WTC11 (cell line): ENCODE measurements around the gene GPC5. TPM values are rescaled to one million over a fixed set of nuclear protein-coding genes. Genes with fewer than 3 reads are reported as not detected.

Source experiments
- ATAC-seq: fragments of 200-7000 bp; cut with Tn5 transposase; 2 replicates; pipeline ENCODE4 v1.10.0; 2021; ENCODE audit warnings: mild to moderate bottlenecking, moderate library complexity
- CTCF ChIA-PET: fragments of 300-600 bp; sonication (Branson Sonifier 250); formaldehyde crosslinking; loops from one replicate; lab custom pipeline; 2021; ENCODE audit warnings: antibody characterized with exemption; lab: Charles Lee
- POLR2A ChIA-PET: fragments of 350-600 bp; sonication (Branson Sonifier 250); formaldehyde crosslinking; loops from one replicate; lab custom pipeline; 2021; ENCODE audit warnings: antibody characterized with exemption; lab: Charles Lee
- DNase-seq: peaks from one replicate; pipeline ENCODE4 v3.0.0; 2021; ENCODE audit warnings: low spot score
- H3K27ac Mint-ChIP-seq: 2 replicates; pipeline ENCODE4 v1.8.0; 2021; ENCODE audit warnings: mixed read lengths
- H3K27me3 Mint-ChIP-seq: 2 replicates; pipeline ENCODE4 v1.8.0; 2021; ENCODE audit warnings: low read depth, mild to moderate bottlenecking, moderate library complexity, mixed read lengths
- H3K36me3 Mint-ChIP-seq: 2 replicates; pipeline ENCODE4 v1.8.0; 2021; ENCODE audit warnings: mixed read lengths
- H3K4me1 Mint-ChIP-seq: 2 replicates; pipeline ENCODE4 v1.8.0; 2022; ENCODE audit warnings: mixed read lengths
- H3K4me3 Mint-ChIP-seq: 2 replicates; pipeline ENCODE4 v1.8.0; 2021; ENCODE audit warnings: mild to moderate bottlenecking, moderate library complexity, mixed read lengths
- H3K9me3 Mint-ChIP-seq: 2 replicates; pipeline ENCODE4 v1.8.0; 2021; ENCODE audit warnings: mixed read lengths
- CREB1 ChIP-seq: sonication (generic); formaldehyde crosslinking; IDR thresholded peaks from 2 replicates; pipeline ENCODE4 v1.8.0; 2023; ENCODE audit warnings: mild to moderate bottlenecking, missing genetic modification reagents
- CTCF ChIP-seq: fragments of 200-600 bp; IDR thresholded peaks from 2 replicates; pipeline ENCODE4 v1.8.0; 2022; ENCODE audit warnings: antibody characterized with exemption
- ESRRA ChIP-seq: sonication (generic); formaldehyde crosslinking; IDR thresholded peaks from 2 replicates; pipeline ENCODE4 v1.8.1; 2022; ENCODE audit warnings: mild to moderate bottlenecking, missing genetic modification reagents, borderline replicate concordance
- IRF1 ChIP-seq: sonication (generic); formaldehyde crosslinking; IDR thresholded peaks from 2 replicates; pipeline ENCODE4 v1.8.0; 2023; ENCODE audit warnings: missing genetic modification reagents
- JAZF1 ChIP-seq: fragments of 250-450 bp; sonication (Bioruptor Pico); IDR thresholded peaks from 2 replicates; pipeline ENCODE4 v1.9.0; 2021; ENCODE audit warnings: moderate library complexity, mild to moderate bottlenecking, inconsistent platforms
- NFATC4 ChIP-seq: fragments of 250-450 bp; sonication (Bioruptor Pico); IDR thresholded peaks from 2 replicates; pipeline ENCODE4 v1.9.0; 2021; ENCODE audit warnings: mild to moderate bottlenecking
- NFYB ChIP-seq: sonication (generic); formaldehyde crosslinking; conservative IDR thresholded peaks from 2 replicates; pipeline ENCODE4 v1.8.0; 2022; ENCODE audit warnings: low read depth, missing genetic modification reagents
- NR2C2 ChIP-seq: sonication (generic); formaldehyde crosslinking; IDR thresholded peaks from 2 replicates; pipeline ENCODE4 v1.8.0; 2022; ENCODE audit warnings: mild to moderate bottlenecking, missing genetic modification reagents
- OVOL2 ChIP-seq: fragments of 250-450 bp; sonication (Bioruptor Pico); IDR thresholded peaks from 2 replicates; pipeline ENCODE4 v1.9.0; 2021; ENCODE audit warnings: mild to moderate bottlenecking, borderline replicate concordance
- SMAD4 ChIP-seq: sonication (generic); formaldehyde crosslinking; IDR thresholded peaks from 2 replicates; pipeline ENCODE4 v1.8.0; 2022; ENCODE audit warnings: mild to moderate bottlenecking, missing genetic modification reagents
- ZBTB21 ChIP-seq: sonication (generic); formaldehyde crosslinking; IDR thresholded peaks from 2 replicates; pipeline ENCODE4 v1.8.1; 2023; ENCODE audit warnings: mild to moderate bottlenecking, missing genetic modification reagents, borderline replicate concordance
- ZNF219 ChIP-seq: sonication (generic); formaldehyde crosslinking; IDR thresholded peaks from 2 replicates; pipeline ENCODE4 v1.8.0; 2023; ENCODE audit warnings: missing genetic modification reagents, mild to moderate bottlenecking, borderline replicate concordance
- ZNF281 ChIP-seq: sonication (generic); formaldehyde crosslinking; IDR thresholded peaks from 2 replicates; pipeline ENCODE4 v1.8.0; 2023; ENCODE audit warnings: mild to moderate bottlenecking, missing genetic modification reagents
- ZNF416 ChIP-seq: fragments of 250-450 bp; sonication (Bioruptor Pico); IDR thresholded peaks from 2 replicates; pipeline ENCODE4 v1.9.0; 2021; ENCODE audit warnings: mild to moderate bottlenecking, inconsistent platforms
- ZNF671 ChIP-seq: fragments of 250-450 bp; sonication (Bioruptor Pico); IDR thresholded peaks from 2 replicates; pipeline ENCODE4 v1.8.0; 2021; ENCODE audit warnings: mild to moderate bottlenecking
- total RNA-seq: library from RNA; stranded (reverse); gene quantifications from 3 replicates; pipeline ENCODE4 v1.2.3, GENCODE V29; 2021

GPC5 gene
- total RNA-seq, 1 experiment from 2014 or later, result 0.46 TPM

- TF ChIP-seq CTCF (no peak), CREB1 (CRISPR knock-in tag) (no peak), JAZF1 (no peak), IRF1 (no peak)
These were observed 505.6 kb downstream of the GPC5 start (continued) for GRCh38 chr13:91904005-91904404.

- no peak overlapping the region for H3K27ac Mint-ChIP-seq
- ATAC-seq, result no peak
These were observed 506.2 kb downstream of the GPC5 start for GRCh38 chr13:91904597-91904996.

GRCh38 chr13:91907398-91907797 is 509.0 kb downstream of the GPC5 start:
- POLR2A ChIA-PET, result no interaction called here
- no peaks in the 10 kb centered on the region for H3K36me3 Mint-ChIP-seq

More at GRCh38 chr13:91904597-91904996, 506.2 kb downstream of the GPC5 start:
- peaks cover 4% of the 10 kb centered on the region for H3K9me3 Mint-ChIP-seq
- no peak for TF ChIP-seq NFATC4
- TF ChIP-seq SMAD4 (CRISPR knock-in tag), result no peak
- no peak for TF ChIP-seq ZNF416 (CRISPR knock-in tag)
- ChIA-PET CTCF (interaction anchor here (0.7 kb wide), 1 partner anchor 9 kb away, joined by 3 read pairs; no protein-coding TSS in a partner anchor), POLR2A (no interaction called here)
- H3K36me3 Mint-ChIP-seq, result no peaks in the 10 kb centered on the region
- H3K4me3 Mint-ChIP-seq, result no peak overlapping the region
- no peak for DNase-seq
- H3K4me1 Mint-ChIP-seq, result no peaks in the 10 kb centered on the region
- H3K27me3 Mint-ChIP-seq, result no peaks in the 10 kb centered on the region

GRCh38 chr13:91909617-91910016 is 511.2 kb downstream of the GPC5 start:
- Mint-ChIP-seq H3K9me3 (no peaks in the 10 kb centered on the region), H3K36me3 (no peaks in the 10 kb centered on the region), H3K4me3 (no peak overlapping the region), H3K27me3 (no peaks in the 10 kb centered on the region), H3K27ac (no peak overlapping the region), H3K4me1 (no peaks in the 10 kb centered on the region)
- ChIA-PET CTCF (no interaction called here), POLR2A (no interaction called here)
- DNase-seq (no peak), ATAC-seq (no peak)
- no peak for TF ChIP-seq OVOL2
- no peak for TF ChIP-seq ZNF671 (CRISPR knock-in tag)

More at GRCh38 chr13:91907398-91907797, 509.0 kb downstream of the GPC5 start:
- TF ChIP-seq ZNF281 (no peak), ZBTB21 (CRISPR knock-in tag) (no peak), ZNF219 (CRISPR knock-in tag) (no peak), NFYB (CRISPR knock-in tag) (no peak), NR2C2 (CRISPR knock-in tag) (no peak), ESRRA (CRISPR knock-in tag) (no peak)
- H3K27me3 Mint-ChIP-seq, result no peaks in the 10 kb centered on the region
- H3K27ac Mint-ChIP-seq, result no peak overlapping the region
- no peak overlapping the region for H3K4me3 Mint-ChIP-seq
- ATAC-seq (no peak), DNase-seq (no peak)
- H3K4me1 Mint-ChIP-seq, result no peaks in the 10 kb centered on the region
- CTCF ChIA-PET, result no interaction called here
- H3K9me3 Mint-ChIP-seq, result peaks cover 4% of the 10 kb centered on the region
